ENCODE measurements around the gene SUSD2. TPM values are rescaled to one million over a fixed set of nuclear protein-coding genes. Genes with fewer than 3 reads are reported as not detected.
A peak's percentile ranks its signal among the peaks of the same experiment; 100 is the strongest.
"Not testable (repeated sequence)": the region's sequence is repeated elsewhere in the genome, so short reads cannot be mapped to it uniquely, and the experiment has no call there.

SUSD2 gene
- total RNA-seq, 2 donors from 2014 or later, result 2.4 to 2.7 TPM

- DNase-seq (ENCODE audit: low spot score), result no peak
- peak overlapping the region in 1 of 2 donors; percentile 67 for H3K27ac Mint-ChIP-seq
- no peak for ATAC-seq
- H3K36me3 Mint-ChIP-seq, result peaks cover 5% of the 10 kb centered on the region
- H3K27me3 Mint-ChIP-seq, result no peaks in the 10 kb centered on the region
- peaks cover 0 to 10% of the 10 kb centered on the region in 2 donors for H3K4me1 Mint-ChIP-seq (ENCODE audit: low read depth in 2 of 2)
- no peak overlapping the region for H3K4me3 Mint-ChIP-seq
- no peaks in the 10 kb centered on the region for H3K9me3 Mint-ChIP-seq
These were observed 9.5 kb upstream of the SUSD2 start for GRCh38 chr22:24171822-24172221.

GRCh38 chr22:24175160-24175808 is 6.0 kb upstream of the SUSD2 start:
- Mint-ChIP-seq H3K9me3 (no peaks in the 10 kb centered on the region), H3K27me3 (no peaks in the 10 kb centered on the region), H3K27ac (peak overlapping the region in 1 of 2 donors; percentile 48), H3K4me1 (ENCODE audit: low read depth in 2 of 2) (no peaks in the 10 kb centered on the region), H3K36me3 (no peaks in the 10 kb centered on the region), H3K4me3 (no peak overlapping the region)
- ATAC-seq, result peak; percentile 50 to 60
- no peak for DNase-seq (ENCODE audit: low spot score)

- H3K4me1 Mint-ChIP-seq (ENCODE audit: low read depth in 2 of 2), result no peaks in the 10 kb centered on the region
- H3K4me3 Mint-ChIP-seq, result no peak overlapping the region
- no peaks in the 10 kb centered on the region for H3K36me3 Mint-ChIP-seq
- DNase-seq (ENCODE audit: low spot score), result no peak
- no peaks in the 10 kb centered on the region for H3K9me3 Mint-ChIP-seq
- ATAC-seq, result no peak
- no peaks in the 10 kb centered on the region for H3K27me3 Mint-ChIP-seq
- peak overlapping the region in 1 of 2 donors; percentile 48 for H3K27ac Mint-ChIP-seq
These were observed 5.2 kb upstream of the SUSD2 start for GRCh38 chr22:24176040-24176439.

GRCh38 chr22:24176630-24177029 is 4.7 kb upstream of the SUSD2 start:
- Mint-ChIP-seq H3K27me3 (no peaks in the 10 kb centered on the region), H3K4me3 (no peak overlapping the region), H3K36me3 (no peaks in the 10 kb centered on the region), H3K27ac (no peak overlapping the region), H3K9me3 (no peaks in the 10 kb centered on the region), H3K4me1 (ENCODE audit: low read depth in 2 of 2) (no peaks in the 10 kb centered on the region)
- ATAC-seq (no peak), DNase-seq (ENCODE audit: low spot score) (no peak)

GRCh38 chr22:24177045-24177444 is 4.2 kb upstream of the SUSD2 start:
- Mint-ChIP-seq H3K4me3 (no peak overlapping the region), H3K27me3 (no peaks in the 10 kb centered on the region), H3K9me3 (no peaks in the 10 kb centered on the region), H3K27ac (no peak overlapping the region), H3K4me1 (ENCODE audit: low read depth in 2 of 2) (no peaks in the 10 kb centered on the region), H3K36me3 (no peaks in the 10 kb centered on the region)
- DNase-seq (ENCODE audit: low spot score) (no peak), ATAC-seq (no peak)

- Mint-ChIP-seq H3K4me1 (ENCODE audit: low read depth in 2 of 2) (no peaks in the 10 kb centered on the region), H3K9me3 (no peaks in the 10 kb centered on the region), H3K36me3 (no peaks in the 10 kb centered on the region), H3K4me3 (no peak overlapping the region), H3K27ac (no peak overlapping the region), H3K27me3 (no peaks in the 10 kb centered on the region)
- DNase-seq (ENCODE audit: low spot score) (no peak), ATAC-seq (no peak)
These were observed 3.8 kb upstream of the SUSD2 start for GRCh38 chr22:24177456-24177855.

- no peaks in the 10 kb centered on the region for H3K36me3 Mint-ChIP-seq
- H3K4me3 Mint-ChIP-seq, result no peak overlapping the region
- no peak for DNase-seq (ENCODE audit: low spot score)
- no peaks in the 10 kb centered on the region for H3K9me3 Mint-ChIP-seq
- H3K27me3 Mint-ChIP-seq, result no peaks in the 10 kb centered on the region
- H3K4me1 Mint-ChIP-seq (ENCODE audit: low read depth in 2 of 2), result no peaks in the 10 kb centered on the region
- no peak overlapping the region for H3K27ac Mint-ChIP-seq
- ATAC-seq, result no peak
These were observed 3.3 kb upstream of the SUSD2 start for GRCh38 chr22:24178021-24178431.

- Mint-ChIP-seq H3K36me3 (no peaks in the 10 kb centered on the region), H3K4me3 (no peak overlapping the region), H3K4me1 (ENCODE audit: low read depth in 2 of 2) (no peaks in the 10 kb centered on the region), H3K27me3 (no peaks in the 10 kb centered on the region), H3K27ac (no peak overlapping the region), H3K9me3 (no peaks in the 10 kb centered on the region)
- no peak for DNase-seq (ENCODE audit: low spot score)
- ATAC-seq, result no peak
These were observed 2.5 kb upstream of the SUSD2 start for GRCh38 chr22:24178502-24179440.

- no peaks in the 10 kb centered on the region for H3K36me3 Mint-ChIP-seq
- H3K4me1 Mint-ChIP-seq (ENCODE audit: low read depth in 2 of 2), result no peaks in the 10 kb centered on the region
- H3K27ac Mint-ChIP-seq, result no peak overlapping the region
- H3K27me3 Mint-ChIP-seq, result no peaks in the 10 kb centered on the region
- H3K9me3 Mint-ChIP-seq, result no peaks in the 10 kb centered on the region
- DNase-seq (ENCODE audit: low spot score), result no peak
- no peak for ATAC-seq
- no peak overlapping the region for H3K4me3 Mint-ChIP-seq
These were observed 1.6 kb upstream of the SUSD2 start for GRCh38 chr22:24179478-24180210.

- no peaks in the 10 kb centered on the region for H3K27me3 Mint-ChIP-seq
- H3K27ac Mint-ChIP-seq, result no peak overlapping the region
- peak; percentile 23 for DNase-seq (ENCODE audit: low spot score)
- no peaks in the 10 kb centered on the region for H3K9me3 Mint-ChIP-seq
- ATAC-seq, result no peak
- H3K4me1 Mint-ChIP-seq (ENCODE audit: low read depth in 2 of 2), result no peaks in the 10 kb centered on the region
- H3K4me3 Mint-ChIP-seq, result no peak overlapping the region
- no peaks in the 10 kb centered on the region for H3K36me3 Mint-ChIP-seq
These were observed 785 bp upstream of the SUSD2 start for GRCh38 chr22:24180316-24181087.

- Mint-ChIP-seq H3K36me3 (no peaks in the 10 kb centered on the region), H3K9me3 (no peaks in the 10 kb centered on the region), H3K27me3 (no peaks in the 10 kb centered on the region), H3K4me1 (ENCODE audit: low read depth in 2 of 2) (no peaks in the 10 kb centered on the region), H3K27ac (no peak overlapping the region), H3K4me3 (no peak overlapping the region)
- DNase-seq (ENCODE audit: low spot score), result peak; percentile 55
- ATAC-seq, result no peak
These were observed 961 bp downstream of the SUSD2 start for GRCh38 chr22:24181996-24182899.

GRCh38 chr22:24182900-24183246 is 1.6 kb downstream of the SUSD2 start:
- DNase-seq (ENCODE audit: low spot score); ATAC-seq; H3K36me3 Mint-ChIP-seq; H3K4me1 Mint-ChIP-seq (ENCODE audit: low read depth in 2 of 2); H3K27me3 Mint-ChIP-seq; H3K4me3 Mint-ChIP-seq; H3K9me3 Mint-ChIP-seq; H3K27ac Mint-ChIP-seq: not testable (repeated sequence)

Data from natural killer cell treated with Interleukin-12 subunit alpha and Interleukin-12 subunit beta and Interleukin-15 and Interleukin-18, amount 100 ng/mL, for 72 hours (primary cell).